Skeletal muscle tissue (tissue), 4 donors: Measurements from ENCODE around the gene TMEM222. TPM values are rescaled to one million over a fixed set of nuclear protein-coding genes. Genes with fewer than 3 reads are reported as not detected.

Experiments
- H3K27ac ChIP-seq: one replicate; pipeline ENCODE4 v1.7.0; 2013; ENCODE audit warnings: mild to moderate bottlenecking, low read depth, low read length, inconsistent platforms
- H3K27me3 ChIP-seq, 3 donors: one replicate each; pipeline ENCODE4 v1.7.0; 2013; ENCODE audit warnings: low read length in 3 of 3; ENCODE audit not compliant: control insufficient read depth in 3 of 3, insufficient read depth in 3 of 3
- H3K36me3 ChIP-seq, 3 donors: one replicate each; pipeline ENCODE4 v1.7.0; 2013; ENCODE audit warnings: low read length in 3 of 3; ENCODE audit not compliant: control insufficient read depth in 3 of 3, insufficient read depth in 3 of 3
- H3K4me1 ChIP-seq, 3 donors: one replicate each; pipeline ENCODE4 v1.7.0; 2013; ENCODE audit warnings: low read length in 3 of 3, mild to moderate bottlenecking in 3 of 3; ENCODE audit not compliant: control insufficient read depth in 3 of 3, insufficient read depth in 3 of 3
- H3K4me3 ChIP-seq, 3 donors: one replicate each; pipeline ENCODE4 v1.7.0; 2013; ENCODE audit warnings: low read length in 3 of 3
- H3K9ac ChIP-seq, 3 donors: one replicate each; pipeline ENCODE4 v1.7.0; 2013; ENCODE audit warnings: low read length in 3 of 3, mild to moderate bottlenecking in 3 of 3, moderate library complexity in 2 of 3, low read depth in 1 of 3
- H3K9me3 ChIP-seq, 3 donors: one replicate each; pipeline ENCODE4 v1.7.0; 2013; ENCODE audit warnings: low read length in 3 of 3; ENCODE audit not compliant: control insufficient read depth in 3 of 3
- total RNA-seq: library from RNA; depleted of rRNA; stranded (reverse); fragments of >200 nt; gene quantifications from one replicate; pipeline ENCODE4 v1.2.3, GENCODE V29; 2014
- donor health status: Osteomylitis.

The TMEM222 gene
- total RNA-seq, 1 donor from 2014 or later: 14.1 TPM

DNA sequence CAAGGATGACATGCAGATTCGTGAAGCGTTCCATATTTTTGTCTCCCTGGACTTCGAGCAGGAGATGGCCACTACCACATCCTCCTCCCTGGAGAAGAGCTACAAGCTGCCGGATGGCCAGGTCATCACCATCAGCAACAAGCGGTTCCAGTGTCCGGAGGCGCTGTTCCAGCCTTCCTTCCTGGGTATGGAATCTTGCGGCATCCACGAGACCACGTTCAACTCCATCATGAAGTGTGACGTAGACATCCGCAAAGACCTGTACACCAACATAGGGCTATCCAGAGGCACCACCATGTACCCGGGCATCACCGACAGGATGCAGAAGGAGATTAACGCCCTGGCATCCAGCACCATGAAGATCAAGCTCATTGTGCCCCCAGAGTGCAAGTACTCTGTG lies 3.3 kb downstream of the TMEM222 start:
- H3K27me3 ChIP-seq: no peaks in the 10 kb centered on the region
- H3K4me3 ChIP-seq: no peak overlapping the region
- H3K27ac ChIP-seq: no peak overlapping the region
- H3K9ac ChIP-seq: no peak overlapping the region
- peaks cover 31 to 60% (median 37%) of the 10 kb centered on the region in 3 donors for H3K4me1 ChIP-seq
- H3K9me3 ChIP-seq: no peaks in the 10 kb centered on the region
- peaks cover 10 to 14% (median 14%) of the 10 kb centered on the region in 3 donors for H3K36me3 ChIP-seq

DNA sequence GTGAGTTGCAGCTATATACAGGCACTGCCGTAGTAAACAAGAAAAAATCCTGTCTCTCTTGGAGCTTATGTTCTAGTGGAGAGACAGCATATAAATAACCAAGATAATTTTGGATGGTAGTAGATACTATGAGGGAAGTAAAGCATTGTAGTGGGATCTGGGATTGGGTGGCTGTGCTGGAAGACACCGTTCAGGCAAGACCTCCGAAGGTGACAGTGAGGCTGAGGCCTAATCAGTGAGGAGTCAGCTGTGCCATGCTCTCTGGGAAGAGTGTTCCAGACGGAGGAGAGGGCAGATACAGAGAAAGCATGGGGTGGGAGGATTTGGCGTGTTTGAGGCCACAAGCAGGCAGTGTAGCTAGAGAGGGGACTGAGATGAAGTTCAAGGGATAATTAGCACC lies 6.0 kb downstream of the TMEM222 start:
- no peaks in the 10 kb centered on the region for H3K9me3 ChIP-seq
- H3K27ac ChIP-seq: no peak overlapping the region
- peaks cover 24 to 50% (median 37%) of the 10 kb centered on the region in 3 donors for H3K4me1 ChIP-seq
- H3K27me3 ChIP-seq: no peaks in the 10 kb centered on the region
- H3K9ac ChIP-seq: no peak overlapping the region
- peaks cover 29 to 37% (median 33%) of the 10 kb centered on the region in 3 donors for H3K36me3 ChIP-seq
- no peak overlapping the region for H3K4me3 ChIP-seq

DNA sequence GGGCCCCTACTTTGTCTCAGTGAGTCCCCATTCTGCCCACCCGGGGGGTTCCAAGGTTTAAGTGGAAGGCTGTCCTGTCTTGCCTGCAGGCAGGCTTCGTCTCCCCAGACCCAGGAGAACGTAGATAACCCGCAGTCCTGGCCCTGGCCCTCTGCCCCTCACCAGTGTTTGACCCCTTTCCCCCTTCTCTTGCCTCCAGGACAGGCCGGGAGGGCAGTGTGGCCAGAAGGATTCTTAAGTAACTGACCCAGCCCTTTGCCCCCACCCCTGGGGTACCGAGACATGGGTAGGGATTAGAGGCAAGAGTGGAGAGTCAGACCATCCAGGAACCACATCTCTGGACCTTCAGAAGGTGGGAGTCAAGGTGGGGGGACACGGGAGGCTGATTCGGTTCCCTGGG lies 8.8 kb downstream of the TMEM222 start:
- no peaks in the 10 kb centered on the region for H3K27me3 ChIP-seq
- no peak overlapping the region for H3K27ac ChIP-seq
- peak overlapping the region in 1 of 3 donors; percentile 25 for H3K9ac ChIP-seq
- peaks cover 17 to 32% (median 18%) of the 10 kb centered on the region in 3 donors for H3K4me1 ChIP-seq
- H3K9me3 ChIP-seq: no peaks in the 10 kb centered on the region
- H3K4me3 ChIP-seq: no peak overlapping the region
- H3K36me3 ChIP-seq: peaks cover 50 to 51% (median 51%) of the 10 kb centered on the region in 3 donors

DNA sequence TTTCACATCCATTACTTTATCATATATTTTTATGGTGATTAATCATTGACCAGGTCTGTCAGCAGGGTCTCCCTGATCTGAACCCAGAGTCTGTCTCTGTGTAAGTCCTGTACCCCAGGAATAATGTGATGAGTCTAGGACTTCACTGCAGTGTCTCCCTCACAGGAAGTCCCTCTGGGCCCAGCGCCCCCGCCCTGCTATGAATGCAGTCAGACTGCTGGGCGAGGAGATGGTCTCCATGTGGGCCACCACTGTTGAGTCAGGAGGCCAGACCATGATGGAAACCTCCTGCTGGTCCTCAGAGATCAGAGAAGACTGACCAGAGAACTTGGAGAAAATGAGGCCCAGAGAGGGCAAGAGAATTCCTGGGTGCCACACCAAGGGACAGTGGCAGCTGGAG lies 9.5 kb downstream of the TMEM222 start:
- H3K27ac ChIP-seq: no peak overlapping the region
- no peak overlapping the region for H3K9ac ChIP-seq
- no peak overlapping the region for H3K4me3 ChIP-seq
- peaks cover 12 to 27% (median 18%) of the 10 kb centered on the region in 3 donors for H3K4me1 ChIP-seq
- H3K9me3 ChIP-seq: no peaks in the 10 kb centered on the region
- no peaks in the 10 kb centered on the region for H3K27me3 ChIP-seq
- H3K36me3 ChIP-seq: peaks cover 53 to 56% (median 56%) of the 10 kb centered on the region in 3 donors

DNA sequence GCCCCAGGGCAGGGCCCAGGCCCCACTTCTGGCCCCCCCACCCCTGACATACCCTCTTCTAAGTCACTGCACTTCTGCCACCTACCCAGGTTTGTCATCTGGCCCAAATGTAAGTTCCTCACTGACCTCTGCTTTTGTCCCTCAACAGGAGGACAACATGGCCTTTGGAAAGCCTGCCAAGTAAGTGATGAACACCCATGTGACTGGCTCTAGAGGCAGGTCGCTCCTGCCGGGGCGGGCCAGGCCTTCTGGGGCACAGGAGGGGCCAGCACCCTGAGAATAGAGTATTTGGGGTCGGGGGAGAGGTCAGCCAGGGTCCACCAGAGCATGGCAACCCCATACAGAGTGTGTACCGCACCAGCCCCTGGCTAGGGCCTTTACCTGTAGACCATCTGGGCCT lies 10.0 kb downstream of the TMEM222 start:
- Histone ChIP-seq H3K27me3 (no peaks in the 10 kb centered on the region), H3K9me3 (no peaks in the 10 kb centered on the region), H3K27ac (no peak overlapping the region), H3K36me3 (peaks cover 58 to 61% (median 60%) of the 10 kb centered on the region in 3 donors), H3K9ac (peak overlapping the region in 1 of 3 donors; percentile 45), H3K4me1 (peaks cover 7 to 22% (median 15%) of the 10 kb centered on the region in 3 donors), H3K4me3 (no peak overlapping the region)

DNA sequence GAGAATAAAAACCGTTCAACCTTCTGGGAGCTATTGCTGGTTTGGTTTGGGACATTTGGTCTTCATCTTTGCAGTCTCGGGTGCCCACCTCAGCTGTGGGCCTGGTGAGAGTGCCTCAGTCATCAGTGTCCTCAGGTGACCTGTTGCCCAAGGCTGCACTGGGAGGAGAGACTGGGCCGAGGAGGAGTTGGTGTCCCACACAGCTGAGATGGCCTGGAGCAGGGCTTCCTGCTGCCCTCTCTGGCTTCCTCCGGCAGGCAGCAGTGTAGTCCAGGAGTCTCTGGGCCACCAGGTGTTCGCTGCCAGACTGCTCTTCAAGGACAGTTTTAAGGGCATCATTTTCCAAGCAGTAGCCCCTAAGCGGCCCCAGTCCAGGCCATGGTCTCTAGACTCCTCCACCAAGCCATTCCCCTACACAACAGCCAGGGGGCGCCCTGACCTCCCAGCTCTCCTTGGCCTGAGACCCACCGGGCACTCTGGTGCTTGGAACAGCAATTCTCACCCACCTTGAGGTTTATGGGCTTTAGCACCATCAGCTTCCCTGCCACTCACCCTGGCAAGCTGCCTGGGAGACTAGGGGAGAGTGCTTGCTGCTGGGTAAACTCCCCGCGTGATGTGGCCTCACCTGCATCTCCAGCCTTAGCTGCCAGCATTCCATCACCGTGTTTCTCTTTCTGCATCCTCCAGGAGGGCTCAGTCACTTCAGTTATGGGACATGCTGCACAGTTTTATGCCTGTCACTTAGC lies 10.7 kb downstream of the TMEM222 start:
- Histone ChIP-seq H3K36me3 (peaks cover 59 to 61% (median 60%) of the 10 kb centered on the region in 3 donors), H3K27ac (no peak overlapping the region), H3K27me3 (no peaks in the 10 kb centered on the region), H3K4me1 (peaks cover 4 to 16% (median 14%) of the 10 kb centered on the region in 3 donors), H3K4me3 (no peak overlapping the region), H3K9ac (peak overlapping the region in 1 of 3 donors; percentile 8), H3K9me3 (no peaks in the 10 kb centered on the region)

DNA sequence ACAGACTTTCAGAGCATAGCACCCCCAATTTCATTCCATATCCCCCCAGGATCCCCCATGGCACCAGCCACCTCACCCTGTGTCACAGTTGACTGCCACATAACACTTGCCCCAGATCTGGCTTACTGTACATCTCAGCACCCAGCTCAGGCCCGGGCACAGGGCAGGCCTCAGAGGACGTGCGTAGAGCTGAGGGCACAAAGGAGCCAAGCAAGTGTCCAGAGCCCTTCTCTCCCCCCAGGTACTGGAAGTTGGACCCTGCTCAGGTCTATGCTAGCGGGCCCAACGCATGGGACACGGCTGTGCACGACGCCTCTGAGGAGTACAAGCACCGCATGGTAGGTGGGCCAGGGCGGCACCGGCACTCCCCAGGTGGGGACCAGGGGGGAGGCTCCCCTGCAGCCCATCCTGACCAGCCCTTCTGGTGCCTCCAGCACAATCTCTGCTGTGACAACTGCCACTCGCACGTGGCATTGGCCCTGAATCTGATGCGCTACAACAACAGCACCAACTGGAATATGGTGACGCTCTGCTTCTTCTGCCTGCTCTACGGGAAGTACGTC lies 11.8 kb downstream of the TMEM222 start:
- Histone ChIP-seq H3K4me3 (no peak overlapping the region), H3K9ac (no peak overlapping the region), H3K27ac (no peak overlapping the region), H3K9me3 (no peaks in the 10 kb centered on the region), H3K27me3 (no peaks in the 10 kb centered on the region), H3K4me1 (peaks cover 4 to 9% (median 6%) of the 10 kb centered on the region in 3 donors), H3K36me3 (peaks cover 58 to 60% (median 59%) of the 10 kb centered on the region in 3 donors)

DNA sequence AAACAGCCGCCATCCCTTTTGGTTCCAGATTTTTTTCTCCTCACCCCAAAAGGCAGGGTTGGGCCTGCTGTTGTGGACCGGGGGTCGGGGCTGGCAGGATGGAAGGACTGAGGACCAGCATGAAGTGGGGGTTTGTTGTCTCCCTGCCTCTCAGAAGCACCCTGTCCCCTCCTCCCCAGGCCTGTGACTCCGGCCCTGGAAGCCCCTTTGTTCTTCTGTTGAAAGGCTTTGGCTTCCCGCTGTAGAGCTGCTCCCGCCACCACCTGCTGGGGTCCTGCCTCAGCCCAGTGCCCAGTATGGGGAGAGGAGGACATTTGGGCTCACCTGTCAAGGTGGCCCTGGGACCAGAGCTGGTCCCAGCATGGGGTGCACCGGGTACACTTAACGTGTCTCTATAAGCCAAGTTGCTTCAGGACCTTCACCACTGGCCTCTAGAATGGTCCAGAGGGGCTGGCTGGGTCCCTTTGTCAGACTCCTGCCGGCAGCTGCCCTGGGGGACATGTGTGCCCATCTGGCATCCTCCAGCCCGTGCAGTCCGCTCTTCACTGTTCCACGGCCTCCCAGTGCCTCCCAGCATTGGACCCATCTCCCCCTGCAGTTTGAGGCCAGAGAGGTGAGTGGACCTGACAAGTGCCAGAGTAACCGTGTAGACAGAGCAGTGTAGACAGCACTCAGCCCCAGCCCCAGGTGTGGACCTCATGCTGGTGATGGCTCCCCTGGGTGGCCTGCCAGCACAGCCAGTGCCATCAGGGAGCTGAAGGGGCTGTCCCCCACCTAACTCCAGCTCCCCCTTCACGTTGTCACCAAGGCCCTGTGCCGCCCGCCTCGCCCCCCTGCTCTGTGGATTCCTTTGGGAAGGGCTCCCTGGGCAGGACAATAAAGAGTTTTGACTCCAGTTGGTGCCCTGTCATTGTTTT lies 13.8 kb downstream of the TMEM222 start:
- Histone ChIP-seq H3K27ac (no peak overlapping the region), H3K9me3 (no peaks in the 10 kb centered on the region), H3K36me3 (peaks cover 56 to 59% (median 57%) of the 10 kb centered on the region in 3 donors), H3K27me3 (no peaks in the 10 kb centered on the region), H3K9ac (no peak overlapping the region), H3K4me1 (peaks cover 4 to 7% (median 6%) of the 10 kb centered on the region in 3 donors), H3K4me3 (no peak overlapping the region)

DNA sequence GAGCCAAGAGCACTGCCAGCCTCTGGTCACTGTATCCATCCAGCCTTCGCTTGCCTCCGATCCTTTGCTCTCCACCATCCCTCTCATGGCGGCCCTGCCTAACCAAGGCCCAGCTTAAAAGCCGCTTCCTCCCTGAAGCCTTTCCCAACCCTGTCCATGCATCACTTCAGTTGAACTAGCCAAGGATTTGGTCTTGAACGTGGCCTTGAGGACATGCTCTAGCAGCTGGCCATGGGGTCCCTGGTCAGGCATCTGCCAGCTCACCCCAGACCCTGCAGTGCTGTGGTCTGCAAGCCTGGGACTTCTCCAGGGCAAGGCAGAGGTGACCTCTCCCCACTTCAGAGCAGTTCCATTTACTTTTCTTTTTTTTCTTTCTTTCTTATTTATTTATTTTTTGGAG lies 14.8 kb downstream of the TMEM222 start:
- H3K36me3 ChIP-seq: peaks cover 48 to 52% (median 52%) of the 10 kb centered on the region in 3 donors

More for the DNA sequence above, 14.8 kb downstream of the TMEM222 start:
- Histone ChIP-seq H3K27ac (no peak overlapping the region), H3K9ac (no peak overlapping the region), H3K9me3 (no peaks in the 10 kb centered on the region), H3K27me3 (no peaks in the 10 kb centered on the region), H3K4me1 (peaks cover 4 to 7% (median 6%) of the 10 kb centered on the region in 3 donors), H3K4me3 (no peak overlapping the region)
